MCF 10A (cell line): ENCODE data around the gene KRTAP9-2. TPM values are rescaled to one million over a fixed set of nuclear protein-coding genes. Genes with fewer than 3 reads are reported as not detected.

Source experiments
- BruUV-seq: library from RNA; stranded (reverse); fragments of 400-500 nt; replicated peaks from 2 replicates; lab custom pipeline; 2021; lab: Mats Ljungman, UMichigan
- CTCF ChIA-PET: fragments of 300-600 bp; sonication (Branson Sonifier 250); formaldehyde crosslinking; extraction: SDS; loops from one replicate; lab custom pipeline; 2021; ENCODE audit warnings: antibody characterized with exemption, inconsistent platforms; lab: Yijun Ruan, JAX
- POLR2A ChIA-PET: fragments of 300-600, 350-650 bp; sonication (Branson Sonifier 250); formaldehyde crosslinking; extraction: SDS; loops from one replicate; lab custom pipeline; 2020; ENCODE audit warnings: antibody characterized with exemption, inconsistent platforms; lab: Yijun Ruan, JAX
- DNase-seq: peaks from one replicate; pipeline ENCODE4 v3.0.0-alpha.2; 2018; ENCODE audit not compliant: unreplicated experiment
- H3K27ac Mint-ChIP-seq: one replicate; pipeline ENCODE4 v1.8.0; 2022; ENCODE audit warnings: mild to moderate bottlenecking, low read depth, mixed read lengths; ENCODE audit not compliant: unreplicated experiment
- H3K27me3 Mint-ChIP-seq: one replicate; pipeline ENCODE4 v1.8.0; 2022; ENCODE audit warnings: mixed read lengths; ENCODE audit not compliant: insufficient read depth, unreplicated experiment
- H3K36me3 Mint-ChIP-seq: one replicate; pipeline ENCODE4 v1.8.0; 2022; ENCODE audit warnings: mild to moderate bottlenecking, moderate library complexity, mixed read lengths; ENCODE audit not compliant: insufficient read depth, unreplicated experiment
- H3K4me1 Mint-ChIP-seq: one replicate; pipeline ENCODE4 v1.8.0; 2022; ENCODE audit warnings: mixed read lengths; ENCODE audit not compliant: insufficient read depth, unreplicated experiment
- H3K4me3 Mint-ChIP-seq: one replicate; pipeline ENCODE4 v1.8.0; 2022; ENCODE audit warnings: mild to moderate bottlenecking, moderate library complexity, mixed read lengths; ENCODE audit not compliant: unreplicated experiment
- H3K9me3 Mint-ChIP-seq: one replicate; pipeline ENCODE4 v1.8.0; 2022; ENCODE audit warnings: mixed read lengths; ENCODE audit not compliant: unreplicated experiment
- intact Hi-C: fragments of 100-400 bp; cut with micrococcal nuclease; formaldehyde crosslinking; loops from 2 replicates; pipeline ENCODE4 v1.14.1; 2022
- total RNA-seq: library from RNA; stranded (reverse); gene quantifications from 2 replicates; pipeline ENCODE4 v1.2.3, GENCODE V29; 2022
- TF ChIP-seq, protein P1 (sequence below): fragments of 200-600 bp; IDR thresholded peaks from one replicate; pipeline ENCODE4 v1.8.0; 2022; ENCODE audit warnings: antibody characterized with exemption, mild to moderate bottlenecking; ENCODE audit not compliant: unreplicated experiment

Gene KRTAP9-2
- total RNA-seq, 1 experiment from 2014 or later, result not detected

DNA sequence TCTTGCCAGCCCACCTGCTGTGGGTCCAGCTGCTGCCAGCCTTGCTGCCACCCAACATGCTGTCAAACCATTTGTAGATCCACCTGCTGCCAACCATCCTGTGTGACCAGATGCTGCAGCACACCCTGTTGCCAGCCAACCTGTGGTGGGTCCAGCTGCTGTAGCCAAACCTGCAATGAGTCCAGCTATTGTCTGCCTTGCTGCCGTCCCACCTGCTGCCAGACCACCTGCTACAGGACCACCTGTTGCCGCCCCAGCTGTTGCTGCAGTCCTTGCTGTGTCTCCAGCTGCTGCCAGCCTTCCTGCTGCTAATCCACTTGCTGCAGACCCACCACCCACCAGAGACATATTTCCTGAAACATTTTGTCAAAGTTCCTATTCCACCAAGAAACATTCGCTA is 36.1 kb upstream of the KRTAP9-2 start:
- Mint-ChIP-seq H3K27ac (no peak overlapping the region), H3K9me3 (no peaks in the 10 kb centered on the region), H3K27me3 (peaks cover 53% of the 10 kb centered on the region), H3K4me3 (no peak overlapping the region), H3K36me3 (no peaks in the 10 kb centered on the region), H3K4me1 (no peaks in the 10 kb centered on the region)
- no peak for DNase-seq
- intact Hi-C loops, result no loop called here
- BruUV-seq, result no TSS peak
- POLR2A ChIA-PET, result interaction anchor here (0.6 to 0.8 kb wide), 2 partner anchors 351 to 642 kb away, joined by 3 read pairs; no protein-coding TSS in a partner anchor
- CTCF ChIA-PET, result interaction anchor here (0.7 kb wide), 1 partner anchor 35 kb away, joined by 4 read pairs; no protein-coding TSS in a partner anchor
- TF ChIP-seq, protein P1, sequence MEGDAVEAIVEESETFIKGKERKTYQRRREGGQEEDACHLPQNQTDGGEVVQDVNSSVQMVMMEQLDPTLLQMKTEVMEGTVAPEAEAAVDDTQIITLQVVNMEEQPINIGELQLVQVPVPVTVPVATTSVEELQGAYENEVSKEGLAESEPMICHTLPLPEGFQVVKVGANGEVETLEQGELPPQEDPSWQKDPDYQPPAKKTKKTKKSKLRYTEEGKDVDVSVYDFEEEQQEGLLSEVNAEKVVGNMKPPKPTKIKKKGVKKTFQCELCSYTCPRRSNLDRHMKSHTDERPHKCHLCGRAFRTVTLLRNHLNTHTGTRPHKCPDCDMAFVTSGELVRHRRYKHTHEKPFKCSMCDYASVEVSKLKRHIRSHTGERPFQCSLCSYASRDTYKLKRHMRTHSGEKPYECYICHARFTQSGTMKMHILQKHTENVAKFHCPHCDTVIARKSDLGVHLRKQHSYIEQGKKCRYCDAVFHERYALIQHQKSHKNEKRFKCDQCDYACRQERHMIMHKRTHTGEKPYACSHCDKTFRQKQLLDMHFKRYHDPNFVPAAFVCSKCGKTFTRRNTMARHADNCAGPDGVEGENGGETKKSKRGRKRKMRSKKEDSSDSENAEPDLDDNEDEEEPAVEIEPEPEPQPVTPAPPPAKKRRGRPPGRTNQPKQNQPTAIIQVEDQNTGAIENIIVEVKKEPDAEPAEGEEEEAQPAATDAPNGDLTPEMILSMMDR, result no peak

DNA sequence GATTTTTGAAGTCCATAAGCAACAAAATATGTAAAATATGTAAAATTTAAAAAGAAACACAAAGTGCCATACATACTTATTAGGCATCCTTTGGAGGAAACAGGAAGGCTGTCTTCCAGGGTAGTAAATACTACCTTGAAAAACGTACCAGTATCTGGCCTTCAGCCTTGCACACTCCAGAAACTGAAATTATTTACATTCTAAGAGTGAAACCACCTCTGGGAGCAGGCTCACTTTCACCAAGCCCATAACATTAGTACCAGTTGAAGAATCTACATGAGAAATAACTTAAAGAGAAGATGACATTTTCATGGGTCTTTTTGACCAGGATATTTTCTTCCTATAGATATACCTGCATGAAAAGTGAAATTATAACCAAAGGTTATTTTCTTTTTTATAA is 30.4 kb upstream of the KRTAP9-2 start:
- Mint-ChIP-seq H3K27me3 (peaks cover 57% of the 10 kb centered on the region), H3K27ac (no peak overlapping the region), H3K9me3 (peaks cover 8% of the 10 kb centered on the region), H3K36me3 (no peaks in the 10 kb centered on the region), H3K4me1 (no peaks in the 10 kb centered on the region), H3K4me3 (no peak overlapping the region)
- BruUV-seq, result no TSS peak
- TF ChIP-seq, protein P1, result no peak
- intact Hi-C loops, result no loop called here
- DNase-seq, result no peak
- ChIA-PET CTCF (no interaction called here), POLR2A (no interaction called here)

DNA sequence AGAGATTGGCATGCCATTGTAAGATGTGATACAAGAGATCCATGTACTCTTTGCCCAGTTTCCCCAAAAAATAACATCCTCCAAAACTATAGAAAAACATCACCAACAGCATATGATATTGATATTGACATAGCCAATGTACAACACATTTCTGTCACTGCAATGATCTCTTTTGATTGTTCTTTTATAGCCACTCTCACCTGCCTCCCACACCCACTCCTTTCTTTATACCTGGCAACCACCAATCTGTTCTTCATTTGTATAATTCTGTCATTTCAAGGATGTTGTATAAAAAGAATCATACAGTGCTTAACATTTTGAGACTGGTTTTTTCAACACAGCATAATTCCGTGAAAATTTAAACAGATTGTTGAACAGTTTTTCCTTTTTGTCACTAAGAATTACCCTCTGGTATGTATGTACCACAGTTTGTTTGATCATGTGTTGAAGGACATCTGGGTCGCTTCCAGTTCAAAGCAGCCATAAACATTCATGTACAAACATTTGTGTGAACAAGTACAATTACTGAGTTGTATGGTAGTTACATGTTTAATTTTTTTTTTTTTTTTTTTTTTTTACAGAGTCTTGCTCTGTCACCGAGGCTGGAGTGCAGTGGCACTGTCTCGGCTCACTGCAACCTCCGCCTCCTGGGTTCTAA is 26.9 kb upstream of the KRTAP9-2 start:
- no peak for DNase-seq
- intact Hi-C loops, result no loop called here
- Mint-ChIP-seq H3K27me3 (peaks cover 39% of the 10 kb centered on the region), H3K4me1 (no peaks in the 10 kb centered on the region), H3K36me3 (no peaks in the 10 kb centered on the region), H3K4me3 (no peak overlapping the region), H3K9me3 (peaks cover 8% of the 10 kb centered on the region), H3K27ac (no peak overlapping the region)
- no TSS peak for BruUV-seq
- TF ChIP-seq, protein P1, result no peak
- ChIA-PET POLR2A (no interaction called here), CTCF (no interaction called here)

DNA sequence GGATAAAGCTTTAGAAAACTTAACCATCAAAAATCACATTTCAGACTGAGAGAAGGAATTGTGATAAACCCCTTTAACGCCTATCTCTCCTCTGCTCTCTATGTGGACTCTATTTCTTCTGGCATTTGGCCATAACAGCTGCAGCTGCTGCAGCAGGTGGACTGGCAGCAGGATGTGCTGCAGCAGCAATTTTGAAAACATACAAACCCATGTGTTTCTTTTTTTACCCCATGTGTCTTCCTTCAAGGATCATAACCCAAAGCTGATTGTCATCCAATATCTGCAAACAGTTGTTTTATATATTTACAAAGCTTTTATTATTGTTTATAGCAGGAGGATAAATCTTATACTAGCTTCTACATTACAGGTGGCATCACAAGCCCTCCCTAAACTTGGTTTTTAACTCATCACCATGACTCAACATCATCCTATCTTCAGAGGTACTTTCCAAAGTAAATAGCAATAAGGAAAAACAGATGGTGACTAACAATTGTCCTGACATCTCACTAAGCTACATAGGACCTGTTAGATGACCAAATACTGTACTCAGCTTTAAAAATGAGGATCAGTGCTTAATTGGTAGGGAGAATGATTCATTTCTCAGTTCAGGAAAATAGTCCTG is 14.5 kb upstream of the KRTAP9-2 start:
- TF ChIP-seq, protein P1, result no peak

More for the DNA sequence above, 14.5 kb upstream of the KRTAP9-2 start:
- peak; percentile 3 for DNase-seq
- POLR2A ChIA-PET, result interaction anchor here (0.6 to 1.0 kb wide), 3 partner anchors 24 to 125 kb away, joined by 3 to 4 read pairs (median 4); no protein-coding TSS in a partner anchor
- H3K27me3 Mint-ChIP-seq, result peaks cover 56% of the 10 kb centered on the region
- intact Hi-C loops, result no loop called here
- no peak overlapping the region for H3K27ac Mint-ChIP-seq
- no peaks in the 10 kb centered on the region for H3K9me3 Mint-ChIP-seq
- H3K4me1 Mint-ChIP-seq, result no peaks in the 10 kb centered on the region
- H3K36me3 Mint-ChIP-seq, result no peaks in the 10 kb centered on the region
- CTCF ChIA-PET, result interaction anchor here (0.6 to 1.1 kb wide), 2 partner anchors 23 to 33 kb away, joined by 3 to 5 read pairs; no protein-coding TSS in a partner anchor
- no peak overlapping the region for H3K4me3 Mint-ChIP-seq
- BruUV-seq, result no TSS peak
